Upper lobe of left lung (tissue), 6 donors: ENCODE results near the gene MINDY3. TPM values are rescaled to one million over a fixed set of nuclear protein-coding genes. Genes with fewer than 3 reads are reported as not detected.

Source experiments
- ATAC-seq, 2 donors: fragments of 200-7000 bp; cut with Tn5 transposase; one replicate each; pipeline ENCODE4 v1.9.1; 2022; ENCODE audit warnings: mild to moderate bottlenecking in 2 of 2, moderate library complexity in 2 of 2; ENCODE audit not compliant: low FRiP score in 2 of 2
- DNase-seq, 2 donors: peaks; one replicate each; pipeline ENCODE4 v3.0.0-alpha.2; 2019 to 2020
- H3K27ac ChIP-seq, 4 donors: fragments of 200-600 bp; sonication (generic); one replicate each; pipeline ENCODE4 v1.5.1; 2016 to 2019
- H3K27me3 ChIP-seq, 4 donors: fragments of 200-600 bp; sonication (generic); one replicate each; pipeline ENCODE4 v1.5.1; 2017 to 2019
- H3K36me3 ChIP-seq, 4 donors: fragments of 200-600 bp; sonication (generic); one replicate each; pipeline ENCODE4 v1.5.1; 2016 to 2019
- H3K4me1 ChIP-seq, 4 donors: fragments of 200-600 bp; sonication (generic); one replicate each; pipeline ENCODE4 v1.5.1; 2018 to 2019
- H3K4me3 ChIP-seq, 4 donors: fragments of 200-600 bp; sonication (generic); one replicate each; pipeline ENCODE4 v1.5.1; 2017 to 2019; ENCODE audit warnings: mild to moderate bottlenecking in 2 of 4, moderate library complexity in 1 of 4
- H3K9me3 ChIP-seq, 4 donors: fragments of 200-600 bp; sonication (generic); one replicate each; pipeline ENCODE4 v1.5.1; 2018 to 2019
- EP300 ChIP-seq, 4 donors: sonication (generic); formaldehyde crosslinking; IDR thresholded peaks; one replicate each; pipeline ENCODE4 v1.5.1; 2017; ENCODE audit warnings: antibody characterized with exemption in 4 of 4, control low read depth in 2 of 4
- POLR2A ChIP-seq, 4 donors: fragments of 450-650 bp; IDR thresholded peaks; one replicate each; pipeline ENCODE4 v1.5.1; 2016 to 2017; ENCODE audit warnings: antibody characterized with exemption in 4 of 4, mild to moderate bottlenecking in 2 of 4
- POLR2AphosphoS5 ChIP-seq, 2 donors: sonication (generic); formaldehyde crosslinking; IDR thresholded peaks; one replicate each; pipeline ENCODE4 v1.5.1; 2017; ENCODE audit warnings: antibody characterized with exemption in 2 of 2
- WGBS, 2 donors: methylation state at CpG; one replicate each; pipeline ENCODE4 v1.1.5; 2017 to 2018; 5-methylcytosine and 5-hydroxymethylcytosine counted together
- total RNA-seq, 6 donors: library from RNA; depleted of rRNA in 4 of 6; stranded (reverse); fragments of >200 nt in 4 of 6; gene quantifications; one replicate each; pipeline versions ENCODE4 v1.1.0 to v1.2.1, GENCODE V29; 2016 to 2021
- TF ChIP-seq, protein P1 (sequence below), 6 experiments: fragments of 450-650 bp in 4 of 6; fragments of 200-600 bp in 2 of 6; sonication (generic) in 2 of 6; IDR thresholded peaks; one replicate each; pipeline ENCODE4 v1.5.1; 2016 to 2019; ENCODE audit warnings: antibody characterized with exemption in 6 of 6
- donor health status: DM: no; HTN: no; CAD: no; lungs with moderate emphysema.
- donor health status: DM: no; HTN: yes; CAD: no; lungs with severe emphysema.

Gene MINDY3
- total RNA-seq, 6 donors from 2014 or later: 10.8 to 39.8 (median 26.5) TPM

- H3K27me3 ChIP-seq: no peaks in the 10 kb centered on the region
- no peak overlapping the region for H3K4me3 ChIP-seq
- H3K9me3 ChIP-seq: no peaks in the 10 kb centered on the region
- WGBS, 2 donors: 87 to 91% methylated on average over 2 of the region's 2 CpGs
- no peak for TF ChIP-seq POLR2AphosphoS5 (IDR thresholded peaks at IDR 0.05)
- TF ChIP-seq EP300 (IDR thresholded peaks at IDR 0.05): no peak
- TF ChIP-seq POLR2A (IDR thresholded peaks at IDR 0.05): no peak
- TF ChIP-seq, protein P1, sequence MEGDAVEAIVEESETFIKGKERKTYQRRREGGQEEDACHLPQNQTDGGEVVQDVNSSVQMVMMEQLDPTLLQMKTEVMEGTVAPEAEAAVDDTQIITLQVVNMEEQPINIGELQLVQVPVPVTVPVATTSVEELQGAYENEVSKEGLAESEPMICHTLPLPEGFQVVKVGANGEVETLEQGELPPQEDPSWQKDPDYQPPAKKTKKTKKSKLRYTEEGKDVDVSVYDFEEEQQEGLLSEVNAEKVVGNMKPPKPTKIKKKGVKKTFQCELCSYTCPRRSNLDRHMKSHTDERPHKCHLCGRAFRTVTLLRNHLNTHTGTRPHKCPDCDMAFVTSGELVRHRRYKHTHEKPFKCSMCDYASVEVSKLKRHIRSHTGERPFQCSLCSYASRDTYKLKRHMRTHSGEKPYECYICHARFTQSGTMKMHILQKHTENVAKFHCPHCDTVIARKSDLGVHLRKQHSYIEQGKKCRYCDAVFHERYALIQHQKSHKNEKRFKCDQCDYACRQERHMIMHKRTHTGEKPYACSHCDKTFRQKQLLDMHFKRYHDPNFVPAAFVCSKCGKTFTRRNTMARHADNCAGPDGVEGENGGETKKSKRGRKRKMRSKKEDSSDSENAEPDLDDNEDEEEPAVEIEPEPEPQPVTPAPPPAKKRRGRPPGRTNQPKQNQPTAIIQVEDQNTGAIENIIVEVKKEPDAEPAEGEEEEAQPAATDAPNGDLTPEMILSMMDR (IDR thresholded peaks at IDR 0.05): no peak
- peaks cover 0 to 40% (median 12%) of the 10 kb centered on the region in 4 donors for H3K36me3 ChIP-seq
- ATAC-seq (peak in 1 of 2 donors; percentile 54), DNase-seq (no peak)
- no peak overlapping the region for H3K27ac ChIP-seq
- H3K4me1 ChIP-seq: peaks cover 0 to 7% (median 6%) of the 10 kb centered on the region in 4 donors
Measured at GRCh38 chr10:15791816-15792524, 68.3 kb downstream of the MINDY3 start.

- no peak for TF ChIP-seq POLR2AphosphoS5 (IDR thresholded peaks at IDR 0.05)
- TF ChIP-seq, protein P1 (IDR thresholded peaks at IDR 0.05): no peak
- H3K4me3 ChIP-seq: no peak overlapping the region
- ATAC-seq (peak in 1 of 2 donors; percentile 71), DNase-seq (no peak)
- no peaks in the 10 kb centered on the region for H3K27me3 ChIP-seq
- WGBS, 2 donors: 79 to 91% methylated on average over 1 of the region's 1 CpG
- no peak overlapping the region for H3K27ac ChIP-seq
- peaks cover 3 to 45% (median 15%) of the 10 kb centered on the region in 4 donors for H3K36me3 ChIP-seq
- H3K4me1 ChIP-seq: peaks cover 0 to 7% (median 6%) of the 10 kb centered on the region in 4 donors
- no peaks in the 10 kb centered on the region for H3K9me3 ChIP-seq
Measured at GRCh38 chr10:15789793-15790525, 70.3 kb downstream of the MINDY3 start.

- no peak overlapping the region for H3K4me3 ChIP-seq
- H3K4me1 ChIP-seq: peaks cover 0 to 7% (median 5%) of the 10 kb centered on the region in 4 donors
- WGBS, 2 donors: 91 to 95% methylated on average over 5 of the region's 5 CpGs
- DNase-seq (no peak), ATAC-seq (no peak)
- H3K36me3 ChIP-seq: peaks cover 3 to 46% (median 14%) of the 10 kb centered on the region in 4 donors
- no peaks in the 10 kb centered on the region for H3K9me3 ChIP-seq
- no peak overlapping the region for H3K27ac ChIP-seq
- H3K27me3 ChIP-seq: no peaks in the 10 kb centered on the region
- TF ChIP-seq, protein P1 (IDR thresholded peaks at IDR 0.05): no peak
- no peak for TF ChIP-seq EP300 (IDR thresholded peaks at IDR 0.05)
- no peak for TF ChIP-seq POLR2A (IDR thresholded peaks at IDR 0.05)
- TF ChIP-seq POLR2AphosphoS5 (IDR thresholded peaks at IDR 0.05): no peak
Measured at GRCh38 chr10:15787426-15787825, 72.9 kb downstream of the MINDY3 start.

- H3K4me1 ChIP-seq: no peaks in the 10 kb centered on the region
- no peak for TF ChIP-seq POLR2AphosphoS5 (IDR thresholded peaks at IDR 0.05)
- no peak for TF ChIP-seq POLR2A (IDR thresholded peaks at IDR 0.05)
- TF ChIP-seq, protein P1 (IDR thresholded peaks at IDR 0.05): no peak
- TF ChIP-seq EP300 (IDR thresholded peaks at IDR 0.05): no peak
- no peaks in the 10 kb centered on the region for H3K9me3 ChIP-seq
- H3K4me3 ChIP-seq: no peak overlapping the region
- 93 to 94% methylated on average over 8 of the region's 8 CpGs for WGBS, 2 donors
- no peaks in the 10 kb centered on the region for H3K27me3 ChIP-seq
- ATAC-seq: no peak
- H3K36me3 ChIP-seq: peaks cover 3 to 60% (median 14%) of the 10 kb centered on the region in 4 donors
- no peak overlapping the region for H3K27ac ChIP-seq
- DNase-seq: no peak
Measured at GRCh38 chr10:15784662-15785300, 75.5 kb downstream of the MINDY3 start.
